ENCODE data around the gene USP49. TPM values are rescaled to one million over a fixed set of nuclear protein-coding genes. Genes with fewer than 3 reads are reported as not detected.

The USP49 gene
- total and polyA plus RNA-seq, 10 of the 15 experiments (the other 5 are each of a cell fraction or from before 2014, with no cell fraction given): 1.0 to 7.7 (median 4.3) TPM

DNA sequence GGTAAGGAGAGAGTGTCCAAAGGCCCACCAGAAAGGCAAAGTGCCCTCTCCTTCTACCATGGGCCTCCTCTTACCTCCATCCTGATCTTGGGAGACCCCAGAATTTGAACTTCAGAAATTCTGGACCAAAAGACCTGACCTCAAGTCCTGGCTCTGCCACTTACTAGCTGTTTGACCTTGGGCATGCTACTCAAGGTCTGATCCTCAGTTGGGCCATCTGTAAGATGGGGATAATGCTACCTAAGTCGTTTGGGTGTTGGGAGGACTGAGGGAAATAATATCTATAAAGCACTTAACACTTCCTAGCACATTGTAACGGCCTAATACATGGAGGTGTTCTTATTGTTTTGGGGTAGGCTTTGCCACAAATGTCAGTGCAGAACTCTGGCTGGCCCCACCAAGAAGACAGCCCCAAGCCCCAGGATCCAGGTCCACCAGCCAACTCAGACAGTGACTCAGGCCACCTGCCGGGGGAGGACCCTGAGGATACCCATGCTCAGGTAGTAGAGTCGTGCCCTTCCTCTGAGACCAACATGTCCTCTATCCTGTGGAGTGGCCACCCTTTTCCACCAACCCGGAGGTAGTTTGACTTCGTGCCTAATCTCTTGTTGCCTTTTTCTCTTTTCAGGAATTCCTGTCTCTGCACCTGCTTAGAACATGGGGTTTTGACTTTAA, 111.9 kb downstream of the USP49 start:
- in situ Hi-C loops (cut with MboI) (no loop called here), intact Hi-C loops (cut with micrococcal nuclease; ENCODE audit: unreplicated experiment) (loop anchor here (5.0 kb wide), 1 partner anchor 429 kb away; no protein-coding TSS in a partner anchor)
- Histone ChIP-seq H3K4me2 (ENCODE audit: control insufficient read depth, insufficient read depth) (no peak overlapping the region), H3K27me3 (replicated peaks in 1 of 2; ENCODE audit: control insufficient read depth in 2 of 2, insufficient read depth in 2 of 2, low read length in 1 of 2) (no peaks in the 10 kb centered on the region), H3K9me3 (replicated peaks; ENCODE audit: control insufficient read depth, insufficient read depth, low read length) (no peaks in the 10 kb centered on the region), H2AFZ (ENCODE audit: control insufficient read depth, low read depth, low read length) (no peak overlapping the region), H3K4me1 (ENCODE audit: control insufficient read depth, insufficient read depth, low read length) (peaks cover 29% of the 10 kb centered on the region), H3K9ac (ENCODE audit: control insufficient read depth, insufficient read depth, low read length) (no peak overlapping the region), H3K79me2 (ENCODE audit: control insufficient read depth, insufficient read depth, low read length) (peaks cover 10% of the 10 kb centered on the region), H4K20me1 (ENCODE audit: control insufficient read depth, insufficient read depth) (no peaks in the 10 kb centered on the region), H3K36me3 (ENCODE audit: control insufficient read depth in 2 of 2, insufficient read depth in 2 of 2, low read length in 1 of 2) (no peaks in the 10 kb centered on the region), H3K4me3 (no peak overlapping the region), H3K27ac (ENCODE audit: control insufficient read depth, insufficient read depth) (no peak overlapping the region)
- FAIRE-seq (no peak), DNase-seq (ENCODE audit: low read depth, low spot score) (no peak), ATAC-seq (no peak)
- CTCF ChIA-PET: interaction anchor here (0.8 to 8.3 kb wide), 3 partner anchors 18 to 261 kb away, joined by 3 to 141 read pairs (median 3); no protein-coding TSS in a partner anchor
- POLR2A ChIA-PET: interaction anchor here (0.5 to 0.9 kb wide), 2 partner anchors 250 to 487 kb away, joined by 5 read pairs; no protein-coding TSS in a partner anchor
- RAD21 ChIA-PET (ENCODE audit: unreplicated experiment): interaction anchor here (1.4 to 5.0 kb wide), 2 partner anchors 181 to 260 kb away, joined by 4 to 80 read pairs; no protein-coding TSS in a partner anchor
- SMC1A ChIA-PET (ENCODE audit: uncharacterized antibody, unreplicated experiment): interaction anchor here (1.0 to 5.6 kb wide), 5 partner anchors 49 to 262 kb away, joined by 3 to 54 read pairs (median 5); no protein-coding TSS in a partner anchor
- 52% methylated on average over 6 of the region's 6 CpGs for WGBS (ENCODE audit: insufficient coverage, insufficient replicate concordance, low lambda C conversion rate, missing lambda C conversion rate)
- TF ChIP-seq, protein P1, sequence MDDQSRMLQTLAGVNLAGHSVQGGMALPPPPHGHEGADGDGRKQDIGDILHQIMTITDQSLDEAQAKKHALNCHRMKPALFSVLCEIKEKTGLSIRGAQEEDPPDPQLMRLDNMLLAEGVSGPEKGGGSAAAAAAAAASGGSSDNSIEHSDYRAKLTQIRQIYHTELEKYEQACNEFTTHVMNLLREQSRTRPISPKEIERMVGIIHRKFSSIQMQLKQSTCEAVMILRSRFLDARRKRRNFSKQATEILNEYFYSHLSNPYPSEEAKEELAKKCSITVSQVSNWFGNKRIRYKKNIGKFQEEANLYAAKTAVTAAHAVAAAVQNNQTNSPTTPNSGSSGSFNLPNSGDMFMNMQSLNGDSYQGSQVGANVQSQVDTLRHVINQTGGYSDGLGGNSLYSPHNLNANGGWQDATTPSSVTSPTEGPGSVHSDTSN (IDR thresholded peaks at IDR 0.05; ENCODE audit: insufficient replicate concordance, low read depth, low read length): no peak
- TF ChIP-seq NBN (IDR thresholded peaks at IDR 0.05) (no peak), FOXK2 (IDR thresholded peaks at IDR 0.05) (no peak), MEF2B (IDR thresholded peaks at IDR 0.05; ENCODE audit: partially characterized antibody, poor library complexity, severe bottlenecking) (no peak), POU2F2 (IDR thresholded peaks at IDR 0.05; ENCODE audit: borderline replicate concordance, low read depth, low read length) (no peak), CEBPB (IDR thresholded peaks at IDR 0.05; ENCODE audit: borderline replicate concordance in 1 of 2, low read depth in 2 of 2, low read length in 2 of 2) (no peak), SREBF2 (IDR thresholded peaks at IDR 0.05; ENCODE audit: low read length) (no peak)
- TF ChIP-seq, protein P2, sequence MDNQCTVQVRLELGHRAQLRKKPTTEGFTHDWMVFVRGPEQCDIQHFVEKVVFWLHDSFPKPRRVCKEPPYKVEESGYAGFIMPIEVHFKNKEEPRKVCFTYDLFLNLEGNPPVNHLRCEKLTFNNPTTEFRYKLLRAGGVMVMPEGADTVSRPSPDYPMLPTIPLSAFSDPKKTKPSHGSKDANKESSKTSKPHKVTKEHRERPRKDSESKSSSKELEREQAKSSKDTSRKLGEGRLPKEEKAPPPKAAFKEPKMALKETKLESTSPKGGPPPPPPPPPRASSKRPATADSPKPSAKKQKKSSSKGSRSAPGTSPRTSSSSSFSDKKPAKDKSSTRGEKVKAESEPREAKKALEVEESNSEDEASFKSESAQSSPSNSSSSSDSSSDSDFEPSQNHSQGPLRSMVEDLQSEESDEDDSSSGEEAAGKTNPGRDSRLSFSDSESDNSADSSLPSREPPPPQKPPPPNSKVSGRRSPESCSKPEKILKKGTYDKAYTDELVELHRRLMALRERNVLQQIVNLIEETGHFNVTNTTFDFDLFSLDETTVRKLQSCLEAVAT (IDR thresholded peaks at IDR 0.05): no peak
- no TSS peak for BruUV-seq (replicated peaks)

Measured in GM12878 (cell line).